ENCODE data around the gene CRELD2. TPM values are rescaled to one million over a fixed set of nuclear protein-coding genes. Genes with fewer than 3 reads are reported as not detected.

Gene CRELD2
- total and polyA plus RNA-seq, 7 donors = 8.8 to 14.1 (median 11.6) TPM

DNA sequence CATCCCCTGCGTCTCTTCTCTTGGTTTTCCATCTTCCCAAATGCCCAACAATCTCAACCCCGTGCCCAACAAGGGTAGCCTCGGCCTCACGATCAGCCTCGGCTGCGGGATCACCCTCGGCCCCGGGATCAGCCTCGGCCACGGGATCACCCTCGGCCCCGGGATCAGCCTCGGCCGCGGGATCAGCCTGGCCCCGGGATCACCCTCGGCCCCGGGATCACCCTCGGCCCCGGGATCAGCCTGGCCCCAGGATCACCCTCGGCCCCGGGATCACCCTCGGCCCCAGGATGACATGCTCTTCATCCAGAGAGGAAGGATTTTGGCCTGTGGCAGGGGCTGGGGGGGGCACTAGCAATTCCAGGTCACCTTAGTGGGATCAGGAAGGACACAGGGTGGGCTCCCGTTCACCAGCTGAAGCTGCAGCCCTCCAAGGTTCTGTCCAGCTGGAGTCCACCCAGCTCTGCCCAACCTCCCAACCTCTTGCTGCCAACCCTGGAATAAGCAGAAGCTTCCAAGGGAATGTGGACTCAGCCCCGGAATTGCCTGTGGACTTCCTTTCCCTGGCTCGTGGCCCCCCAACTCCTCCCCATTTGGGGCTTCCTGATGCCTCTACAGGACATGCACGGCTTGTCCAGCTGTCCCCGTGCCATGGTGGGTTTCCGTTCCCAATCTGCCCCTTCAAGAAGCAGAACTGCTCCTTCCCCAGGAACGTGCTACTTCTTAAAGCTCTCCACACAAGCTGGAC lies 6.4 kb upstream of the CRELD2 start:
- TF ChIP-seq, protein P1, sequence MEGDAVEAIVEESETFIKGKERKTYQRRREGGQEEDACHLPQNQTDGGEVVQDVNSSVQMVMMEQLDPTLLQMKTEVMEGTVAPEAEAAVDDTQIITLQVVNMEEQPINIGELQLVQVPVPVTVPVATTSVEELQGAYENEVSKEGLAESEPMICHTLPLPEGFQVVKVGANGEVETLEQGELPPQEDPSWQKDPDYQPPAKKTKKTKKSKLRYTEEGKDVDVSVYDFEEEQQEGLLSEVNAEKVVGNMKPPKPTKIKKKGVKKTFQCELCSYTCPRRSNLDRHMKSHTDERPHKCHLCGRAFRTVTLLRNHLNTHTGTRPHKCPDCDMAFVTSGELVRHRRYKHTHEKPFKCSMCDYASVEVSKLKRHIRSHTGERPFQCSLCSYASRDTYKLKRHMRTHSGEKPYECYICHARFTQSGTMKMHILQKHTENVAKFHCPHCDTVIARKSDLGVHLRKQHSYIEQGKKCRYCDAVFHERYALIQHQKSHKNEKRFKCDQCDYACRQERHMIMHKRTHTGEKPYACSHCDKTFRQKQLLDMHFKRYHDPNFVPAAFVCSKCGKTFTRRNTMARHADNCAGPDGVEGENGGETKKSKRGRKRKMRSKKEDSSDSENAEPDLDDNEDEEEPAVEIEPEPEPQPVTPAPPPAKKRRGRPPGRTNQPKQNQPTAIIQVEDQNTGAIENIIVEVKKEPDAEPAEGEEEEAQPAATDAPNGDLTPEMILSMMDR (IDR thresholded peaks at IDR 0.05) = no peak
- Histone ChIP-seq H3K27me3 (ENCODE audit: insufficient read depth in 3 of 3, low read length in 2 of 3) (no peaks in the 10 kb centered on the region), H3K4me1 (peaks cover 2% of the 10 kb centered on the region), H3K4me3 (no peak overlapping the region), H3K36me3 (ENCODE audit: insufficient read depth in 1 of 2, low read depth in 1 of 2) (peaks cover 4 to 62% of the 10 kb centered on the region in 2 donors), H3K27ac (no peak overlapping the region), H3K9me3 (no peaks in the 10 kb centered on the region)
- no peak for ATAC-seq
- WGBS, 3 donors = 93 to 95% (median 94%) methylated on average over 30 of the region's 30 CpGs
- intact Hi-C loops (cut with DNase I) = loop anchor here in 1 of 2 donors (10.0 kb wide), 1 partner anchor 57 kb away; the partner anchor contains the start of gene ZBED4
- DNase-seq = peak in 1 of 2 donors; percentile 30

DNA sequence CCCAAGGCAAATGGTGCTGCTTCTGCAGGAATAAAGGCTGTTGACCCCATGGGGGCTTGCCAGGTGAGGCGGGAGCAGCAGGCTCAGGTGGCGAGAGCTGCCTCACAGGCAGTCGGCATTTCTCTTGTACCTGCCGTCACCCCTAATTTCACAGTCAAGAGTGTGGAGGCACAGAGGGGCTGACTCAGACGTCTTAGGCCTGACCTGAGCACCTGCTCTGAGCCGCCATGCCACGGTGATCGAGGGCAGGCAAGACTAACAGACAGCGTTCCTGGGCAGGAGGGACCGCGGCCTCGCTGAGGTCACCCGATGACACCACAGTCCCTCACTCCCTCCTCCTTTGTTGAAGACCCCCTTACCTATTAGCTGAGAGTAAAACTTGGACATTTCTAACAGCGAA lies 5.4 kb upstream of the CRELD2 start:
- TF ChIP-seq, protein P1 (IDR thresholded peaks at IDR 0.05) = no peak
- no peaks in the 10 kb centered on the region for H3K9me3 ChIP-seq
- peaks cover 2 to 52% of the 10 kb centered on the region in 2 donors for H3K36me3 ChIP-seq (ENCODE audit: insufficient read depth in 1 of 2, low read depth in 1 of 2)
- intact Hi-C loops (cut with DNase I) = loop anchor here in 1 of 2 donors (10.0 kb wide), 1 partner anchor 58 kb away; the partner anchor contains the start of gene ZBED4
- DNase-seq (peak in 1 of 2 donors; percentile 43), ATAC-seq (no peak)
- 92 to 95% (median 94%) methylated on average over 14 of the region's 14 CpGs for WGBS, 3 donors
- H3K27ac ChIP-seq = no peak overlapping the region
- H3K4me1 ChIP-seq = peaks cover 7% of the 10 kb centered on the region
- no peaks in the 10 kb centered on the region for H3K27me3 ChIP-seq (ENCODE audit: insufficient read depth in 3 of 3, low read length in 2 of 3)
- no peak overlapping the region for H3K4me3 ChIP-seq

DNA sequence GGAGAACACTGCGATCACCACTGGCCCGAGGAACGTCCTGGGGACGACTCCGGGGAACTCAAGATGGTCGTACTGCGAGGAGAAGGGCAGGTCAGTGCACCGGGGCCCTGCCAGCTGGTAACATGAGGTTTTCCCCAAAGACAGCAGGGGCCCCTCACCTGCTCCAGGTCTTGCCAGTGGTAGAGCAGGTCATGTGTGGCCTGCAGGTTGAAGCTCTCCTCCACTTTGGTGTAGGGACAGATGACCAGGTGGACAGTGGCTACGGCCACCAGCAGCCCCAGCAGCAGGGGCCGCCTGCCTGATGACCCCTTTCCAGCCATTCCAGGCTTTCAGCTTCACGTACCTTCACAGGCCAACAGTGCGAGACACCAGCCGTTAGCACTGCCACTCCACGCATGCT lies 5.0 kb upstream of the CRELD2 start:
- no peak for ATAC-seq
- TF ChIP-seq, protein P1 (IDR thresholded peaks at IDR 0.05) = no peak
- H3K9me3 ChIP-seq = no peaks in the 10 kb centered on the region
- peaks cover 2 to 51% of the 10 kb centered on the region in 2 donors for H3K36me3 ChIP-seq (ENCODE audit: insufficient read depth in 1 of 2, low read depth in 1 of 2)
- 93 to 96% (median 93%) methylated on average over 14 of the region's 14 CpGs for WGBS, 3 donors
- peak in 1 of 2 donors; percentile 17 for DNase-seq
- H3K4me3 ChIP-seq = no peak overlapping the region
- peaks cover 7% of the 10 kb centered on the region for H3K4me1 ChIP-seq
- intact Hi-C loops (cut with DNase I) = loop anchor here in 1 of 2 donors (10.0 kb wide), 1 partner anchor 59 kb away; the partner anchor contains the start of gene ZBED4
- no peak overlapping the region for H3K27ac ChIP-seq
- H3K27me3 ChIP-seq (ENCODE audit: insufficient read depth in 3 of 3, low read length in 2 of 3) = no peaks in the 10 kb centered on the region

DNA sequence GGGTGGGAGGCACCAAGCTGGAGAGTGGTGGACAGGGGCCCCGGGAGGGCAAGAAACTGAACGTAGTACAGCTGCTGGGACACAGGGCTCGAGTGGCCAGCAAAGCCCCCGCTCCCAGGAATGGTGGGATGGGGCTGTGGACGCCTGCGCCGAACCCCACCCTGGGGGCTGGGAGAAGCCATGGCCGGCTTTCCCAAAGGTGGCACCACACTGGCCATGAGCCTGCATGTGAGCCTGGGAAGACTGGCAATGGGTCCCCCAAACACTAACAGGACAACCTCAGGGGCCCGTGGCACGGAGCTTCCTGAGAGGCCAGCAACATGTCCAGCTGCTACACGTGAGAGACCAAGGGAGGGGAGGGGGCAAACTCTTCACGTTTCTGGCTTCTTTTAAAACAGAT lies 4.2 kb upstream of the CRELD2 start:
- WGBS, 3 donors = 85 to 88% (median 87%) methylated on average over 12 of the region's 12 CpGs

More for the DNA sequence above, 4.2 kb upstream of the CRELD2 start:
- Histone ChIP-seq H3K36me3 (ENCODE audit: insufficient read depth in 1 of 2, low read depth in 1 of 2) (peaks cover 2 to 43% of the 10 kb centered on the region in 2 donors), H3K27ac (no peak overlapping the region), H3K4me1 (peaks cover 10% of the 10 kb centered on the region), H3K27me3 (ENCODE audit: insufficient read depth in 3 of 3, low read length in 2 of 3) (no peaks in the 10 kb centered on the region), H3K9me3 (no peaks in the 10 kb centered on the region), H3K4me3 (no peak overlapping the region)
- intact Hi-C loops (cut with DNase I) = loop anchor here in 1 of 2 donors (10.0 kb wide), 1 partner anchor 59 kb away; the partner anchor contains the start of gene ZBED4
- TF ChIP-seq, protein P1 (IDR thresholded peaks at IDR 0.05) = no peak
- ATAC-seq (no peak), DNase-seq (peak in 1 of 2 donors; percentile 26)

Measured in psoas muscle (tissue), 8 donors.